Transverse colon (tissue), 4 donors: ENCODE measurements around the gene PVALEF. TPM values are rescaled to one million over a fixed set of nuclear protein-coding genes. Genes with fewer than 3 reads are reported as not detected.

Experiments used
- DNase-seq: peaks from one replicate; pipeline ENCODE4 v3.0.0-alpha.2; 2019
- H3K27ac ChIP-seq, 4 donors: fragments of 200-600 bp; sonication (generic); 2 replicates each; pipeline ENCODE4 v1.5.1; 2016 to 2018; ENCODE audit warnings: inconsistent platforms in 4 of 4
- H3K27me3 ChIP-seq: fragments of 200-600 bp; sonication (generic); 2 replicates; pipeline ENCODE4 v1.5.1; 2017; ENCODE audit warnings: inconsistent platforms
- H3K36me3 ChIP-seq, 4 donors: fragments of 200-600 bp; sonication (generic); 2 replicates each; pipeline ENCODE4 v1.5.1; 2017 to 2019; ENCODE audit warnings: inconsistent platforms in 4 of 4
- H3K4me1 ChIP-seq, 4 donors: fragments of 200-600 bp; sonication (generic); 2 replicates each; pipeline ENCODE4 v1.5.1; 2017 to 2020; ENCODE audit warnings: inconsistent platforms in 4 of 4
- H3K4me3 ChIP-seq, 4 donors: fragments of 200-600 bp; sonication (generic); 1 replicate in 1 of 4; 2 replicates in 3 of 4; pipeline versions ENCODE4 v1.5.1 to v1.6.1; 2017 to 2019; ENCODE audit warnings: inconsistent platforms in 4 of 4
- H3K9me3 ChIP-seq, 2 donors: fragments of 200-600 bp; sonication (generic); 2 replicates each; pipeline ENCODE4 v1.5.1; 2017 to 2019; ENCODE audit warnings: inconsistent platforms in 2 of 2
- CTCF ChIP-seq, 5 experiments: fragments of 200-600 bp in 3 of 5; fragments of 450-650 bp in 2 of 5; sonication (generic) in 3 of 5; IDR thresholded peaks; 1 replicate in 2 of 5; 2 replicates in 3 of 5; pipeline ENCODE4 v1.5.1; 2016 to 2017; ENCODE audit warnings: antibody characterized with exemption in 5 of 5, inconsistent platforms in 3 of 5, mild to moderate bottlenecking in 2 of 5, moderate library complexity in 1 of 5
- EP300 ChIP-seq: sonication (generic); formaldehyde crosslinking; IDR thresholded peaks from one replicate; pipeline ENCODE4 v1.6.1; 2017; ENCODE audit warnings: antibody characterized with exemption, low read depth
- POLR2A ChIP-seq: fragments of 450-650 bp; IDR thresholded peaks from one replicate; pipeline ENCODE4 v1.6.1; 2016; ENCODE audit warnings: antibody characterized with exemption, mild to moderate bottlenecking, moderate library complexity
- POLR2AphosphoS5 ChIP-seq, 3 donors: sonication (generic); formaldehyde crosslinking; IDR thresholded peaks; one replicate each; pipeline ENCODE4 v1.6.1; 2016; ENCODE audit warnings: antibody characterized with exemption in 3 of 3
- WGBS, 2 donors: methylation state at CpG; one replicate each; pipeline ENCODE4 v1.1.5; 2018; ENCODE audit warnings: low coverage in 1 of 2; 5-methylcytosine and 5-hydroxymethylcytosine counted together
- in situ Hi-C, 4 donors: fragments of 200-750 bp; cut with MboI; loops; one replicate each; pipeline versions ENCODE4 v1.15.0 to v1.15.1; 2017; ENCODE audit warnings: low sequenced_read_pairs in 3 of 4, low pct_ligation_motif_present in 1 of 4, low pct_unique_long_range_greater_than_20kb in 1 of 4
- intact Hi-C: fragments of 100-400 bp; cut with DNase I; formaldehyde crosslinking; loops from one replicate; pipeline ENCODE4 v1.15.1; 2023; ENCODE audit warnings: low total_unique reads
- total RNA-seq, 4 donors: library from RNA; depleted of rRNA; stranded (reverse); fragments of >200 nt; gene quantifications; one replicate each; pipeline ENCODE4 v1.1.0, GENCODE V29; 2016

The PVALEF gene
- total RNA-seq, 4 donors from 2014 or later = not detected

DNA sequence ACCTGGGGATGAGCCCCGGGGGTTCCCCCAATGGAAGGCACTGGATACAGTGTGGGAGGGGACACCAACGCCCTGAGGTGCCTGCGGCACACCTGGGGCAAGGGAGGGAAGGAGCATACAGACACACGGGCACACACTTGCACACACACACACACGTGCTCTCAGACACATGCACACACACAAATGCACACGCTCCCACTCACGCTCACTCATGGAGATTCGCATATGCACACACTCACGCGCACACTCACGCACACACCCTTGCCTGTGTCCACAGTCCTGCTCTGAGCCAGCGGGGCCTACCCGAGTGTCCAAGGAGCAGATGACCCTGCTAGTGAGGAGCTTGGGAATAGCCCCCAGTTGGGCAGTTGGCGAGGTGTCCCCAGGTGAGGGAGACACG, 16.7 kb upstream of the PVALEF start:
- no peak for DNase-seq
- no peak for TF ChIP-seq POLR2AphosphoS5 (IDR thresholded peaks at IDR 0.05)
- no peak for TF ChIP-seq CTCF (IDR thresholded peaks at IDR 0.05)
- no peak for TF ChIP-seq EP300
- no peak for TF ChIP-seq POLR2A
- H3K27me3 ChIP-seq = no peaks in the 10 kb centered on the region
- 81% methylated on average over 15 of the region's 15 CpGs; no CpG with 5 or more reads in 1 of the 2 donors for WGBS, 2 donors
- H3K4me3 ChIP-seq = no peak overlapping the region
- no peaks in the 10 kb centered on the region for H3K4me1 ChIP-seq
- no peaks in the 10 kb centered on the region for H3K36me3 ChIP-seq
- in situ Hi-C loops (no loop called here), intact Hi-C loops (no loop called here)
- H3K27ac ChIP-seq = no peak overlapping the region
- no peaks in the 10 kb centered on the region for H3K9me3 ChIP-seq

- WGBS, 2 donors = 45 to 60% methylated on average over 4 to 14 of the region's 14 CpGs
- intact Hi-C loops (no loop called here), in situ Hi-C loops (no loop called here)
Observed at GRCh38 chr17:81148986-81149533, 16.2 kb upstream of the PVALEF start.

DNA sequence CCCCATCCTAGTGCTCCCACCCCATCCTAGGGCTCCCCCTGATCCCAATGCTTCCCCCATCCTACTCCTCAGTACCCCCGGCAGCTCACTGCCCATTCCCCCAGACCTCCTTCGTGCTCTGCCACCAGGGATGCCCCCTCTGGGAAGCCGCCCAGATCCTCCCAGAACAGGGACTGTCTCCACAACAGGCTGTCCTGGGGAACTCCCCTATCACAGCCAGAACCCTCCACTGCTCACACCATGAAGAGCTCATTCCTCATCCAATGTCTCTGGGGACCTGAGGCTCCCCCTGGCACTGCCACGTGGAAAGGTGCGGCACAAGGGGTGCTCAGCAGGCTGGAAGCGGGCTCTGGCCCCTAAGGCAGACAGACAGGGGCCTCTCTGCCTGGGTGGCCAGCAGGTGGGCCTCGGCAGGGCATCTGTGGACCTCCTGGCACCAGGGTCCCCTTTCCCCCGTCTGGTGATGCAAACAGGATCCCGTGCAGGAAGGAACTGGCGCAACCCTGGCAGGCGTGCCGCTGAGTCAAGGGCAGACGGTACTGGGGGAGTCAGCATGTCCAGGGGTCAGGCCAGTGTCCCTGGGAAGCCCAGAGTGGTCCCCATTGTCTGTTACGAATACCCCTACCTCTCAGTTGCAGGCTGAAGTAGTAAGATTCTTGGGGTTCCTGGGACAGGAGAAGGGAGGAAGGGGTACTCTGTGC, 14.8 kb upstream of the PVALEF start:
- Histone ChIP-seq H3K4me1 (no peaks in the 10 kb centered on the region), H3K27ac (no peak overlapping the region), H3K27me3 (no peaks in the 10 kb centered on the region), H3K36me3 (no peaks in the 10 kb centered on the region), H3K4me3 (no peak overlapping the region), H3K9me3 (no peaks in the 10 kb centered on the region)
- TF ChIP-seq POLR2A = no peak
- TF ChIP-seq POLR2AphosphoS5 (IDR thresholded peaks at IDR 0.05) = no peak
- no peak for TF ChIP-seq EP300
- no peak for TF ChIP-seq CTCF (IDR thresholded peaks at IDR 0.05)
- in situ Hi-C loops (no loop called here), intact Hi-C loops (no loop called here)
- 81% methylated on average over 12 of the region's 14 CpGs; no CpG with 5 or more reads in 1 of the 2 donors for WGBS, 2 donors
- DNase-seq = peak; percentile 27

More at GRCh38 chr17:81148986-81149533, 16.2 kb upstream of the PVALEF start:
- no peaks in the 10 kb centered on the region for H3K4me1 ChIP-seq
- no peak for TF ChIP-seq POLR2A
- no peak for TF ChIP-seq CTCF (IDR thresholded peaks at IDR 0.05)
- no peak for TF ChIP-seq POLR2AphosphoS5 (IDR thresholded peaks at IDR 0.05)
- no peak for TF ChIP-seq EP300
- no peaks in the 10 kb centered on the region for H3K36me3 ChIP-seq
- no peaks in the 10 kb centered on the region for H3K27me3 ChIP-seq
- H3K27ac ChIP-seq = no peak overlapping the region
- no peak overlapping the region for H3K4me3 ChIP-seq
- DNase-seq = no peak
- H3K9me3 ChIP-seq = no peaks in the 10 kb centered on the region

- Histone ChIP-seq H3K36me3 (no peaks in the 10 kb centered on the region), H3K4me1 (no peaks in the 10 kb centered on the region), H3K4me3 (no peak overlapping the region), H3K9me3 (no peaks in the 10 kb centered on the region), H3K27ac (no peak overlapping the region), H3K27me3 (no peaks in the 10 kb centered on the region)
- TF ChIP-seq EP300 (no peak), CTCF (IDR thresholded peaks at IDR 0.05) (no peak), POLR2A (no peak), POLR2AphosphoS5 (IDR thresholded peaks at IDR 0.05) (no peak)
- intact Hi-C loops (no loop called here), in situ Hi-C loops (no loop called here)
- WGBS, 2 donors = 84% methylated on average over 12 of the region's 13 CpGs; no CpG with 5 or more reads in 1 of the 2 donors
- DNase-seq = no peak
Observed at GRCh38 chr17:81151278-81151677, 14.0 kb upstream of the PVALEF start.
